K562 (cell line): ENCODE data around the gene CHRDL1. TPM values are rescaled to one million over a fixed set of nuclear protein-coding genes. Genes with fewer than 3 reads are reported as not detected.

Source experiments
- ATAC-seq: fragments of 200-7000 bp; cut with Tn5 transposase; 3 replicates; pipeline ENCODE4 v1.9.1; 2020; ENCODE audit warnings: moderate library complexity
- BruUV-seq: library from RNA; stranded (reverse); fragments of 400-500 nt; replicated peaks from 2 replicates; lab custom pipeline; 2021; lab: Mats Ljungman, UMichigan
- CTCF ChIA-PET: fragments of 300-600 bp; formaldehyde crosslinking; extraction: SDS; loops from one replicate; lab custom pipeline; 2021; ENCODE audit warnings: low intra/inter-chr PET ratio; lab: Yijun Ruan, JAX
- POLR2A ChIA-PET: fragments of 300-600, 350-650 bp; sonication (Branson Sonifier 250); formaldehyde crosslinking; extraction: SDS; loops from one replicate; lab custom pipeline; 2021; ENCODE audit warnings: antibody characterized with exemption, inconsistent platforms; lab: Yijun Ruan, JAX
- DNase-seq, 4 experiments: peaks; one replicate each; pipeline versions ENCODE4 v3.0.0 to v3.0.0-alpha.2; 2011 to 2018; ENCODE audit warnings: low spot score in 3 of 4, mixed read lengths in 3 of 4; ENCODE audit errors: extremely low read depth in 1 of 4
- FAIRE-seq: peaks from 2 replicates; lab custom pipeline; 2011; peaks lifted over from hg19 to GRCh38; lab: Jason Lieb, UNC
- H2AFZ ChIP-seq: 2 replicates; pipeline ENCODE4 v1.6.0; 2011; ENCODE audit warnings: low read depth, low read length, control low read depth, inconsistent platforms
- H3K27ac ChIP-seq: fragments of 200-600 bp; 3 replicates; pipeline ENCODE4 v1.8.0; 2011; ENCODE audit warnings: low read depth, mild to moderate bottlenecking, control low read depth, inconsistent platforms, low read length, moderate library complexity, mixed read lengths; ENCODE audit errors: extremely low read depth
- H3K27me3 ChIP-seq, 2 experiments: fragments of 300-600 bp in 1 of 2; 2 replicates in 1 of 2; 3 replicates in 1 of 2; pipeline versions ENCODE4 v1.6.0 to v1.8.0; 2011; ENCODE audit warnings: inconsistent platforms in 2 of 2, low read length in 2 of 2, mild to moderate bottlenecking in 1 of 2, mixed read lengths in 1 of 2, moderate library complexity in 1 of 2; ENCODE audit not compliant: control insufficient read depth in 2 of 2, insufficient read depth in 2 of 2
- H3K36me3 ChIP-seq: fragments of 300-600 bp; 3 replicates; pipeline ENCODE4 v1.8.0; 2011; ENCODE audit warnings: mild to moderate bottlenecking, low read length, inconsistent platforms; ENCODE audit not compliant: control insufficient read depth, insufficient read depth
- H3K4me1 ChIP-seq, 2 experiments: fragments of 200-600 bp in 1 of 2; replicated peaks in 1 of 2; 2 replicates in 1 of 2; 3 replicates in 1 of 2; pipeline versions ENCODE4 v1.5.1 to v1.8.0; 2011; ENCODE audit warnings: inconsistent platforms in 2 of 2, low read length in 2 of 2, mild to moderate bottlenecking in 1 of 2, mixed read lengths in 1 of 2, moderate library complexity in 1 of 2; ENCODE audit not compliant: control insufficient read depth in 2 of 2, insufficient read depth in 2 of 2
- H3K4me2 ChIP-seq: 2 replicates; pipeline ENCODE4 v1.6.1; 2011; ENCODE audit warnings: low read length, control low read depth, inconsistent platforms, mixed read lengths; ENCODE audit not compliant: insufficient read depth
- H3K4me3 ChIP-seq: fragments of 200-600 bp; sonication (generic), shearing (Covaris generic); 2 replicates; pipeline ENCODE4 v1.5.1; 2016; ENCODE audit warnings: control low read depth, inconsistent platforms
- H3K79me2 ChIP-seq: fragments of 200-600 bp; 3 replicates; pipeline ENCODE4 v1.8.0; 2011; ENCODE audit warnings: low read length, inconsistent platforms; ENCODE audit not compliant: control insufficient read depth, insufficient read depth
- H3K9ac ChIP-seq, 2 experiments: 2 replicates each; pipeline versions ENCODE4 v1.6.0 to v1.6.1; 2011; ENCODE audit warnings: low read depth in 2 of 2, low read length in 2 of 2, control low read depth in 1 of 2, inconsistent platforms in 1 of 2, mild to moderate bottlenecking in 1 of 2, mixed read lengths in 1 of 2; ENCODE audit not compliant: insufficient read depth in 1 of 2
- H3K9me1 ChIP-seq: one replicate; pipeline ENCODE4 v1.6.0; 2011; ENCODE audit warnings: inconsistent platforms, mild to moderate bottlenecking, low read length, moderate library complexity; ENCODE audit not compliant: control insufficient read depth, insufficient read depth
- H3K9me3 ChIP-seq: replicated peaks from 2 replicates; pipeline ENCODE4 v1.5.1; 2011; ENCODE audit warnings: low read depth, low read length, inconsistent platforms; ENCODE audit not compliant: control insufficient read depth, insufficient read depth
- H4K20me1 ChIP-seq: replicated peaks from 2 replicates; pipeline ENCODE4 v1.6.1; 2011; ENCODE audit warnings: low read length, inconsistent platforms, mixed read lengths; ENCODE audit not compliant: control insufficient read depth, insufficient read depth
- FOXJ3 ChIP-seq: sonication (generic); formaldehyde crosslinking; IDR thresholded peaks from 2 replicates; pipeline ENCODE4 v1.4.0; 2020; ENCODE audit warnings: mild to moderate bottlenecking, missing genetic modification reagents
- WGBS: fragments of 100-300 bp; shearing (Covaris generic); methylation state at CpG from one replicate; pipeline ENCODE4 v1.1.6; 2016; ENCODE audit warnings: low coverage, mixed read lengths; ENCODE audit not compliant: insufficient coverage; ENCODE audit errors: missing lambda C conversion rate; 5-methylcytosine and 5-hydroxymethylcytosine counted together
- in situ Hi-C: fragments of 300-500 bp; cut with MboI; formaldehyde crosslinking; loops from 4 replicates; pipeline ENCODE4 v1.15.0; 2018; ENCODE audit warnings: inconsistent platforms, mixed read lengths
- intact Hi-C: fragments of 100-400 bp; cut with micrococcal nuclease; formaldehyde crosslinking; loops from 2 replicates; pipeline ENCODE4 v1.14.2; 2022
- polyA plus RNA-seq, 8 experiments: library from polyadenylated mRNA; depleted of rRNA in 4 of 8; stranded (reverse) in 5 of 8; unstranded in 3 of 8; fragments of >200 nt; fragmentation: Nextera tagmentation in 2 of 8; fragmentation: Illumina TruSeq in 1 of 8; extraction: Ambion mirVana in 2 of 8; extraction: Trizol in 1 of 8; gene quantifications; 2 replicates each; pipeline versions ENCODE4 v1.2.1 to v1.2.3, GENCODE V29; 2011 to 2014; ENCODE audit warnings: inconsistent platforms in 1 of 8, missing spikeins in 1 of 8
- total RNA-seq, 7 experiments: library from RNA; depleted of rRNA in 6 of 7; stranded (reverse); fragments of >200 nt in 6 of 7; fragmentation: Illumina TruSeq in 2 of 7; extraction: Trizol in 2 of 7; gene quantifications; 2 replicates each; pipeline versions ENCODE4 v1.2.1 to v1.2.3, GENCODE V29; 2011 to 2021; ENCODE audit warnings: low replicate concordance in 1 of 7
- TF ChIP-seq, protein P1 (sequence below): fragments of 450-650 bp; IDR thresholded peaks from 2 replicates; pipeline ENCODE4 v1.6.1; 2018; ENCODE audit not compliant: partially characterized antibody

The CHRDL1 gene
- total and polyA plus RNA-seq, 9 of the 15 experiments (the other 6 are each of a cell fraction or from before 2014, with no cell fraction given): not detected

DNA sequence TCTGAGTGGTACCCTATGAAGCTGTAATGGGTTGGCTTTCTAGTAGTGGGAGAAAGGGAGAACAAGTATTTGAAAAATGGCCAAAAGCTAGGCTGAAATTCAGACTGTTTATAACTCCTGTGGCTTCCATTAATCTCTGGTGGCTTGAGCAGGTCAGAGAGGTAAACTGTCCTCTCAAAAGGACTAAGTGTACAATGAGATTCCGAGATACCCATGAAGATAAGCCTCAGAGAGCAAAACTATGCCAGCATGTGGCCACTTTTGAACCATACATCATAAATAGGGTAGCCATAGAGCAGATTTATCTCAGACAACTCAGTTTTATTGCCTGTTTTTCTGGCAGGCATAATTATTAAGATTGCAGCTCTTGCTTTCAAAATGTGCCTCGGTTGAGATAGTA is 89.2 kb downstream of the CHRDL1 start (continued):
- TF ChIP-seq, protein P1, sequence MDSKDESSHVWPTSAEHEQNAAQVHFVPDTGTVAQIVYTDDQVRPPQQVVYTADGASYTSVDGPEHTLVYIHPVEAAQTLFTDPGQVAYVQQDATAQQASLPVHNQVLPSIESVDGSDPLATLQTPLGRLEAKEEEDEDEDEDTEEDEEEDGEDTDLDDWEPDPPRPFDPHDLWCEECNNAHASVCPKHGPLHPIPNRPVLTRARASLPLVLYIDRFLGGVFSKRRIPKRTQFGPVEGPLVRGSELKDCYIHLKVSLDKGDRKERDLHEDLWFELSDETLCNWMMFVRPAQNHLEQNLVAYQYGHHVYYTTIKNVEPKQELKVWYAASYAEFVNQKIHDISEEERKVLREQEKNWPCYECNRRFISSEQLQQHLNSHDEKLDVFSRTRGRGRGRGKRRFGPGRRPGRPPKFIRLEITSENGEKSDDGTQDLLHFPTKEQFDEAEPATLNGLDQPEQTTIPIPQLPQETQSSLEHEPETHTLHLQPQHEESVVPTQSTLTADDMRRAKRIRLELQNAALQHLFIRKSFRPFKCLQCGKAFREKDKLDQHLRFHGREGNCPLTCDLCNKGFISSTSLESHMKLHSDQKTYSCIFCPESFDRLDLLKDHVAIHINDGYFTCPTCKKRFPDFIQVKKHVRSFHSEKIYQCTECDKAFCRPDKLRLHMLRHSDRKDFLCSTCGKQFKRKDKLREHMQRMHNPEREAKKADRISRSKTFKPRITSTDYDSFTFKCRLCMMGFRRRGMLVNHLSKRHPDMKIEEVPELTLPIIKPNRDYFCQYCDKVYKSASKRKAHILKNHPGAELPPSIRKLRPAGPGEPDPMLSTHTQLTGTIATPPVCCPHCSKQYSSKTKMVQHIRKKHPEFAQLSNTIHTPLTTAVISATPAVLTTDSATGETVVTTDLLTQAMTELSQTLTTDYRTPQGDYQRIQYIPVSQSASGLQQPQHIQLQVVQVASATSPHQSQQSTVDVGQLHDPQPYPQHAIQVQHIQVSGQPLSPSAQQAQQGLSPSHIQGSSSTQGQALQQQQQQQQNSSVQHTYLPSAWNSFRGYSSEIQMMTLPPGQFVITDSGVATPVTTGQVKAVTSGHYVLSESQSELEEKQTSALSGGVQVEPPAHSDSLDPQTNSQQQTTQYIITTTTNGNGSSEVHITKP: no peak

DNA sequence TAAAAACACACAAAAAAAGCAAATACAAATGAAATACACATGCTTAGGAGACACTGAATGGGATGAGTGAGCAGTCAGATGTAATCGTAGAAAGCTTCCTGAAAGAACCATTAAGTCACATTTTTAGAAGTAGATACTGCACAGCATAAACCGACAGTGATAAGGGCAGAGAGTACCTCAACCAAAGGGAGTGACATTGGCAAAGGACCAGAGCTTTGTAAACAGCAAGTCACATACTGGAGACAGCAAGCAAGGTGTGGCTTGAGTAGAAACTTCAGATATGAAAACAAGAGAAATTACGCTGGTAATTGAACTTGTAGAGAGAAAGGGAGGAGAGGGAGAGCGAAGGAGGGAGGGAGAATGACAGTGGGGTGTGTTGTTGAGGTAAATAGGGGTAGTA is 92.0 kb downstream of the CHRDL1 start:
- Histone ChIP-seq H4K20me1 (no peaks in the 10 kb centered on the region), H3K36me3 (no peaks in the 10 kb centered on the region), H3K9ac (no peak overlapping the region), H3K4me2 (no peak overlapping the region), H3K9me1 (no peaks in the 10 kb centered on the region), H3K4me3 (no peak overlapping the region), H2AFZ (no peak overlapping the region), H3K27ac (no peak overlapping the region), H3K79me2 (no peaks in the 10 kb centered on the region), H3K9me3 (no peaks in the 10 kb centered on the region), H3K4me1 (no peaks in the 10 kb centered on the region), H3K27me3 (no peaks in the 10 kb centered on the region)
- POLR2A ChIA-PET: no interaction called here
- ATAC-seq (no peak), DNase-seq (no peak), FAIRE-seq (no peak)
- intact Hi-C loops (no loop called here), in situ Hi-C loops (no loop called here)
- CTCF ChIA-PET: no interaction called here
- WGBS: 0% methylated on average over 4 of the region's 4 CpGs
- no peak for TF ChIP-seq FOXJ3 (CRISPR knock-in tag)
- no TSS peak for BruUV-seq
